GM08714 (cell line): ENCODE measurements around the gene FNDC11.

Experiments
- H3K4me3 ChIP-seq: fragments of 200-500 bp; sonication (Bioruptor generic); 2 replicates; pipeline ENCODE4 v1.5.1; 2014; ENCODE audit warnings: mild to moderate bottlenecking, low read length, inconsistent platforms
- ZNF274 ChIP-seq: IDR thresholded peaks from 2 replicates; pipeline ENCODE4 v1.6.1; 2012; ENCODE audit warnings: mild to moderate bottlenecking, low read depth, low read length

The FNDC11 gene

DNA sequence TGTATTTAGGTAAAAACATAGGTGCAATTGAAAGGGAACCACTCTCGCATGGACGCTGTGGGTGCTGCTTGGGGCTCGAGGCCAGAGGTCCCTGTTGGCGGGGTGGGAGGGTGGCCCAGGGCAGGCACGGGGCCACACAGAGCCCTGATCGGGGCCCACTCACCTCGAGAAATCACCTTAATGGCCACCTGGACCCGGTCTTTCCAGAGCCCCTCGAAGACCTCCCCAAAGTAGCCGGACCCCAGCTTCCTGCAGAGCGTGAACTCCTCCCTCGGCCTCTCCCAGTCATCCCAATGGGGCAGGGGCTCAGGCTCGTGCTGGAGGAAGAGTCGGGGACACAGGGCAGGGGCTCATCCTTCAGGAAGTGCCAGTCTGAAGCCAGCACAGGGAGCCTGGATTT, 20.6 kb upstream of the FNDC11 start:
- no peak for TF ChIP-seq ZNF274
- no peak overlapping the region for H3K4me3 ChIP-seq

DNA sequence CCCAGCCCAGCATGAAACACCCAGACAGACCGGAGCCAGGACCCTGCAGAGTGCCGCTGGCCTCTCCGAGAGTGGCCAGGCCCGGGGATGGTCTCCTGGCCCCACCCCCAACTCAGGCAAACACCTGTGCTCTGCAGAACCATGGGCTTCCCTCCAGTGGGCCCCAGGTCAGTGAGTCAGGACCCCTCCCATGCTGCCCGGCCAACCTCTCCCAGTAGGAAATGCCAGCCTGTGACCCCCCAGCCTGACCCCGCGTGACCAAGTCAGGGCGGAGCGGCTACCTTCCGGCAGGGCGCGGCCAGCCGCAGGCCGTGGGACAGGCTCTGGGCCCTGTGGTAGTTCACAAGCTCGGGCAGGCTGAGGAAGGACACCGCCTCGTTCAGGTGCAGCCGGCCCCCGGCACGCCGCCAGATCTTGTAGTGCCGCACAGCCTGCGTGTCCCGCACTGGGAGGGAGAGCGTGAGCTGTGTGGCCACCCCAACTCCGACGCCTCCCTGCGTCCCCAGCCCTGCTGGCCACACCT, 20.0 kb upstream of the FNDC11 start:
- TF ChIP-seq ZNF274, result no peak
- no peak overlapping the region for H3K4me3 ChIP-seq

DNA sequence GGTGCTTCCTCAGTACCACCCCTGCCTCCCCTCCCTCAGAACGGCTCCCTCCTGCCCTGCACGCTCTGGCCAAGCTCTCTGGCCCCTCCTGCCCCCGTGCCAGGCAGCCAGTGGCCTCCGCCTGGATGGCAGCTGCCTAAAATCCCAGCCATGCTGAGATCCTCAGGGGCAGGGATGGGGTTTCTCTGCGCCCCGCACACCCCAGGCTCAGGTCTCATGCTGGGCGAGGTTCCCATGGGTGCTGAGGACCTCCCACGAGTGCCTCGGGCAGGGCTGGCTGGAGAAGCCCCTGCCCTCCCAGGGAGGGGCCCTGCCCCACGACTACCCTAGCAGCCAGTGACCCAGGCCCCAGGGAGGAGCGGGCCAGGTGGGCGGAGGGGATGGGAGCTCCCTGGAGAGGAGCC, 19.5 kb upstream of the FNDC11 start:
- TF ChIP-seq ZNF274, result no peak
- no peak overlapping the region for H3K4me3 ChIP-seq

DNA sequence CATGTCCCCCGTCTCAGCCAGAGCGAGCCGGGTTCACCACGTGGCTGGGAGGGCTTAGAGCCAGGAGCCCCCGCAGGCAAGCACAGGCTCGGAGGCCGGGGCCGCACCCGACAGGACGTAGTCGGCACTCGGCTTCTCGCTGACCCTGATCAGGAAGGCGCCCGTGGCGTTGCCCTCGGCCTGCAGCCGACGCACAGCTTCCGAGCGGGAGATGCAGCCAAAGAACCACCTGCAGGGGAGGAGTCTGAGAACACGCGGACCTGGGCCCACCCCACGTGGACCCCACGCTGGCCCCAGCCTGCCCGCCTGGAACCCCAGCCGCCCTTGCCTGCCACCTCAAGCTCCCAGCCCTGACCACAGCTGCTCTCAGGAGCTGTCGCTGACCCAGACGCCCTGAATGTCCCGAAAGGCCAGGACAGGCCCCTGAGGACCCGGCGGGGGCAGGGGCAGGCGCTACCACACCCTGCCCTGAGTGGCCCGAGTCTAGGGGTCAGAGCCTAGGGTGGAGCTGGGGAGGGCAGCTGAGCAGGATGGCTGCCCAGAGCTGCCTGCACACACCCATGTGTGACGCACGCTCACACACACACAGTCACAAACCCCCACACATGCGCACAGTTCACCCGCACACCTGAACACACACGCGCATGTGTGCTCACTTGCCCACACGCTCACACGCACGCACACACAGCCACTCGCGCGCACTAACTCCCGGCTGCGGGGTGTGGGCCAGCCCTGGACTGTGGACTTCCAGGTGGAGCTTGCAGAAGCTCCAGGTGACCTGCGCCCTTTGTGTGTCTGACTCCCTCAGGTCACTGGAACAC, 18.9 kb upstream of the FNDC11 start:
- H3K4me3 ChIP-seq, result no peak overlapping the region
- no peak for TF ChIP-seq ZNF274

DNA sequence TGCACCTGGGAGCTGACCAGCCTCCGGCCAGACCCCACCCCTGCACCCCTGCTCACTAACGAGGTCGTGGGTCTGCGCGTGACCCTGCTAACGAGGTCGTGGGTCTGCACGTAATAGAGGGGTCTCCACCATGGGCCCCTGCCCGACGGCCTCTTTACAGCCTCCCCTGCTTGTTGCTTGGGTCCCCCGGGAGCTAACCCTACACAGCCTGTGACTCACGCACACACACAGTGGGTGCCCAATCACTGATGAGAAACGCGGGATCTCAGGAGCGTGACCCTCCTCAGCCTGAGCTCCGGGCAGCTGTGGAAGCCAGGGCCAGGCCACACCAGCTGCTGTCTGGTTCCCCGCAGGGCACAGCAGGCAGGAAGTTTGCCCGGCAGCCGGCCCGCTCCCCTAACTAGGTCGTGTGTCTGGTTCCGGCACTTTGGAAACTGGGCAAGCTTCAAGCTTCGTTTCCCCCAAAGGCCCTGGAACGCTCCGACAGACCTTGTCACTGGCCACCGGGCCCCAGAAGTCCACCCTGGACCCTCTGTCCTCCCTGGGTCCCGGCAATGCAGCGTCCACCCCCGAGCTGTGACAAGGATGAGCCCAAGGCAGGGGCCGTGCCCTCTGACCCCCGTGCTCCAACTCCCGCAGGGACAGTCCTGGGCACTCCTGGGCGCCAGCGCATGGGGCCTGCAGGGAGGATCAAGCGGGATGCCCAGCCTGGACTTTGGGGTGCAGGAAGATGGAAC, 17.6 kb upstream of the FNDC11 start:
- no peak for TF ChIP-seq ZNF274
- no peak overlapping the region for H3K4me3 ChIP-seq

DNA sequence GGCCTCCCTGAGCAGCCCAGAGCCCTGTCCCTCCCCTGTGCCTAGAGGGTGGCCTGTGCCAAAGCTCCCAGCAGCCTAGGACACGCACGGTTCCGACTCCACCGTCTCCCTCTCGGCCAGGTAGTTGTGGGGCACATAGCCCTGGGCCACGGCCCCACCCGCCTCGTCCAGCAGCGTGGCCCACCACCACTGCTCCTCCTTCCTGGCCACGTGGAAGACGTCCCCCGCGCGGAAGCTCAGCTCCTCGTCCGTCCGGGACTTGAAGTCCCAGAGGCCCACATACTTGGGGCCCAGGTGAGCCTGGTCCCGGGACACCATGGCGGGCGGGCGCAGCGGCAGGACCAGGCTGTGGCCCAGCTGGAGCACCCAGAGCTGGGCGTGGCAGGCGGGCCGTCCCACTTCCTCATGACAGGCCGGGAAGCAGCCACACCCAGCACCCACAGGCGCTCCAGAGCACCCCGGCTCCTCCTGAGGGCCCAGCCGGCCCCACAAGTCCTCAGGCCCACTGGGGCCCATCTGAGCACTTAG, 16.9 kb upstream of the FNDC11 start, which contains the start of gene PTK6:
TSS of gene PTK6 (minus strand) at position 380 of the 528 bp plus-strand sequence. CDS start at position 318, 62 bp downstream.
- TF ChIP-seq ZNF274, result no peak
- peak within 1 kb of the TSS; percentile 18; the same call in 1 of the 2 replicates for H3K4me3 ChIP-seq

DNA sequence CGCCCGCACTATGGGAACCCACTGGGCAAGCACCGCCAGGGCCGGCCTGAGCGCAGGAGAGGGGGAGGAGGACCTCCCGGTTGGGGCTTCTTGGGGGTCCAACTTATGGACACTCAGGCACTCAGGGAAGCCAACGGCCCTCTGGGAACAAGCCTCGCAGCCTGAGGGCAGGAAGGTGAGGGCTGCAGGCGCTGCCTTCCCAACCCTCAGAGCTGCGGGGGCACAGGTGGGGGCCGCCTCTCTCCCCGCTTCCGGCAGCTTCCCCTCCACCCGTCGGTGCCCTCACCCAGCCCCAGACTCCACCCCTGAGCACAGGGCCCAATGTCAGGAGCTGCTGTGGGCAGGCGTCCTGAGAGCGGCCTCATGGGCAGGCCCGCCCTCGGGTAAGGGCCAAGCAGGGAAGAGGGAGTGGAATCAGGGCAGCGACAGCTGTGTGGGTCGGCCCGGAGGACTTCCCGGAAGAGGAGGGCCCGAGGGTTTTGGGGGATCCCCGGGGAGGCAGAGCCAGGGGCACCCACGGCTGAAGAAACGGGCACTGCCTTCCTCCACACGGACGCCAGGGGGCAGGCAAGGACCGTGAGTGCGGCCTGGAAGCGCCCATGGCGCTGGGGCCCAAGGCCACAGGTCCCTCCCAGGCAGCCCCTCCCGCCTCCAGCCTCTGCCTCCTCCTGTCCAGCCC, 16.3 kb upstream of the FNDC11 start:
- no peak for TF ChIP-seq ZNF274
- H3K4me3 ChIP-seq, result peak overlapping the region; percentile 18; the same call in 1 of the 2 replicates

DNA sequence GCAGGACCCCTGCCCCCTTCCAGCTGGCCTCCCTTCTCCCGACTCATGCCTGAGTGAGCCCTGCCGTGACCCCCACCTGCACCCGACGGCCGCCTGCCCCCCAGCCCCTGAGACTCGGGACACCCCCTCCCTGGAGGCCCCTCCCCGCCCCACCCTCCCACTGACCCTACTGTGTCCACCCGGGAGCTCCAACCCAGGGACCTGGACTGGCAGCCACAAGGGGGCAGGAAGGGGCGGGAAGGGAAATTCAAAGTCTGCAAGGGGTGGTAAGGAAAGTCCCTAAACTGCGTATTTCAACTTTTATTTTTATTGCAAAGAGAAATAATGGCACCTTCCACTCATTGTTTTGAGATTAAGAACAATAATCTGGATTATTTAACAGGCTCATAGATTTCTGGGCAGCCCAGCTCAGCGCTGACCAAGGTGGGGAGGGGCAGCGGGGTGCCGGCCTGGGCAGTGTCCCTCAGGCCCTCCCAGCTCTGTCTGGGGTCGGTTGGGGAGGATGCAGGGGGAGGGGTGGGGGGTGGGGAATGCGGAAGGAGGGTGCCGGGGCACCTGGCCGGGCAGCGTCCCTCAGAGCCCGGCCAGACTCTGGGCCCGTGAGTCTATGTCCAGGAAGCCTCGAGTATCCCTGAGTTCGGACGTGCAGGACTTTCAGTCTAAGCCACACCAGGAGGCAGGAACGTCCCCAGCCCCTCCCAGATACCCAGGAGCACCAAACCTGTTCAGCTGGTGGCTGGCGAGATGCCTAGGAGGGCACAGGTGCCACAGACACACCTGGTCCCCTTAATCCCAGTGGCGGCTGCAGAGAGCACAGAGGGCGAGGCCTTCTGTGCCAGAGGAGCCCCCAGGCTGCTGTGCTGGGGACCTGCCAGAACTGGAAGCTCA, 15.5 kb upstream of the FNDC11 start:
- no peak overlapping the region for H3K4me3 ChIP-seq
- TF ChIP-seq ZNF274, result no peak

DNA sequence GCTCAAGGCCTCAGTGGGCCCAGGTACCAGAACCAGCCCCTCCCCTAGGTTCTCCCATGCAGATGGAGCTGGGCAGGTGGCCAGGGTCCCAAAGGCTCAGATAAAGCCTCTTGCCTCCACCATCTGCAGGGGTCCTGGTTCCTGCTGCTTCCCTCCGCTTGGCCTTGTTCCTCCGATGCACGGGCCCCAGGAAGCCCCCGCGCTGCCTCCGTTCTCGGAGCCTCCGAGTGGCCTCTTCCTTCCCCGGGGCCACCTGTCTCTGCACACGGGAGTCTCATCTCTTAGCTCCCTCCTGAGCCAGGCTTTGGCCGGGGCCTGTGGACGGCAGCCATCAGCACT, 14.9 kb upstream of the FNDC11 start:
- no peak overlapping the region for H3K4me3 ChIP-seq

DNA sequence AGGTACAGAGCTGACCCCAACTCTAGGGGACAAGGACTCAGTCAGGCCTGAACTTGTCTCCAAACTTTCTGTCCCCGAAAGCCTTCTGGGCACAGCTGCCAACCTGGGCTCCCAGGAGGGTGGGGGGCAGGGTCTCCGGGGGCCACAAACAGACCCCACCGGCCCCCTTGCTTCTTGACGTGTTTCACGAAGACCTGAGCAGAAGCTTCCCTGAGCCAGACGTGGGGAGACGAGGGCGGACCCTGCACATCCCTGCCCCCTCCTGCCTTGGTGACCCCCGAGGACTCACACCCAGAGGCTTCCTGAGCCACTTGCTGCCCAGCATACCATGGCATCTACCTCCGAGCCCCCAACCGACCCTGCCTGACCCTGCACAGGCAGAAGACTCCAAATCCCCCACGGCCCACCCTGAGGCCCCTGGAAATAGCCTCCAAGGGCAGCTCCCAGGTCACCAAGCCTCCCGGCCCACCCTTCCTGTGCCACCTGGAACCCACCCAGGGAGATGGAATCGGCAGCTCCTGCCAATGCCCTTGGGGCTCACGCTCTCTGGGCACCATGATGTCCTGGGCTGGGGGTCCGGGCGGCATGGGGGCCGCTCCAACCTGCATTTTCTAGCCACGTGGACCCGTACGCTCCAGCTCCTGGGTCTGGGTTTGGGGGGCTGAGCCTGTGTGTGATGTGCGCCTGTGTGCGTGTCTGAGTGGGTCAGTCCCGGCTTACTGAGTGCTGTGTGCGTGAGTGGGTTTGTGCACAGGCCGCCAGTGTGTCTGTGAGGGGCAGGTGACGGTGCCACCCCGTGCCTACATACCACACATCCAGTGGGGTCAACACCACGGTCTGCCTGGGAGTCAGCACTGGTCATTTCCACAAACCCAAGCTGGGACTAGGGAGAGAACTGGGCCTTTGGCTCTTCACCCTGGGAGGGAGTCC, 14.3 kb upstream of the FNDC11 start:
- H3K4me3 ChIP-seq, result no peak overlapping the region
- TF ChIP-seq ZNF274, result no peak

More for the DNA sequence above, 14.9 kb upstream of the FNDC11 start:
- no peak for TF ChIP-seq ZNF274

DNA sequence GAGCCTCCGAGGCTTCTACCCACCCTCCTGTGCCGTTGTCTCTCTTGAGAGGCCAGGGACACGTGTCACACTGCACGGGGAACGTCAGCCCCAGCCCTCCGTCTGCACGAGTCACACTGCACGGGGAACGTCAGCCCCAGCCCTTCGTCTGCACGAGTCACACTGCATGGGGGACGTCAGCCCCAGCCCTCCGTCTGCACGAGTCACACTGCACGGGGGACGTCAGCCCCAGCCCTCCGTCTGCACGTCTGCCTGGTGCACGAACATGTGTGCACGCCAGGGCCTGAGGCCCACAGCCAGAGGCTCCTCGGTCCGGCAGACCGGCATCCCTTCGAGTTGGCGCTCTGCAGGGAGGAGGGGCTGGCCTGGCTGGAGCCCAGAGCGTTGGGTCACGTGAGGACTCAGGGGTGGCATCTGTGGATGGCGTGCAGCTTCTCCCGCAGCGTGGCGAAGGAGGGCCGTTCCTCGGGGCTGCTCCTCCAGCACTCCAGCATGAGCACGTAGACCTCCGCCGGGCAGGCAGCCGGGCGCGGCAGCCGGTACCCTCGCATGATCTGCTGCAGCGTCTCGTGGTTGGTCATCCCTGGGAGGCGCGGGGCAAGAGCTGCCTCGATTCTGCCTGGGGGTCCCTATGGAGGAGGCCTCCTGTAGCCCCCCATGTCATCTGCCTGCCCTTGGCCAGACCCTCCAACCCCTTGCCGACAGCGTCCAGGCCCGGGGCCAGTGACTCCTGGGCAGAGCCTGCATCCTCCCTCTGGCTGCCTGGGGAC, 13.4 kb upstream of the FNDC11 start:
- H3K4me3 ChIP-seq, result no peak overlapping the region
- no peak for TF ChIP-seq ZNF274
